BJ (cell line): ENCODE results near the gene CLNK. TPM values are rescaled to one million over a fixed set of nuclear protein-coding genes. Genes with fewer than 3 reads are reported as not detected.

Source experiments
- CTCF ChIA-PET: fragments of 350-600 bp; formaldehyde crosslinking; extraction: SDS; loops from one replicate; lab custom pipeline; 2021; ENCODE audit warnings: antibody characterized with exemption, inconsistent platforms; lab: Yijun Ruan, JAX
- POLR2A ChIA-PET: fragments of 300-600 bp; sonication (Branson Sonifier 250); formaldehyde crosslinking; extraction: SDS; loops from one replicate; lab custom pipeline; 2021; ENCODE audit warnings: antibody characterized with exemption; lab: Charles Lee
- DNase-seq: peaks from one replicate; pipeline ENCODE4 v3.0.0-alpha.2; 2011; ENCODE audit warnings: low read depth
- H3K27me3 ChIP-seq: 2 replicates; pipeline ENCODE4 v1.6.0; 2011; ENCODE audit warnings: low read length; ENCODE audit not compliant: control insufficient read depth, insufficient read depth
- H3K36me3 ChIP-seq: 2 replicates; pipeline ENCODE4 v1.5.1; 2011; ENCODE audit warnings: low read length; ENCODE audit not compliant: control insufficient read depth, insufficient read depth
- H3K4me3 ChIP-seq: 2 replicates; pipeline ENCODE4 v1.5.1; 2011; ENCODE audit warnings: low read depth, mild to moderate bottlenecking, control low read depth, low read length
- CTCF ChIP-seq: IDR thresholded peaks from 2 replicates; pipeline ENCODE4 v1.5.1; 2011; ENCODE audit warnings: low read depth, mild to moderate bottlenecking, control low read depth, inconsistent platforms, low read length, moderate library complexity; ENCODE audit not compliant: insufficient read depth
- polyA plus RNA-seq: library from polyadenylated mRNA; depleted of rRNA; stranded (reverse); fragments of >200 nt; gene quantifications from 2 replicates; pipeline ENCODE4 v1.2.3, GENCODE V29; 2011

Gene CLNK
- polyA plus RNA-seq, 1 experiment: not detected

DNA sequence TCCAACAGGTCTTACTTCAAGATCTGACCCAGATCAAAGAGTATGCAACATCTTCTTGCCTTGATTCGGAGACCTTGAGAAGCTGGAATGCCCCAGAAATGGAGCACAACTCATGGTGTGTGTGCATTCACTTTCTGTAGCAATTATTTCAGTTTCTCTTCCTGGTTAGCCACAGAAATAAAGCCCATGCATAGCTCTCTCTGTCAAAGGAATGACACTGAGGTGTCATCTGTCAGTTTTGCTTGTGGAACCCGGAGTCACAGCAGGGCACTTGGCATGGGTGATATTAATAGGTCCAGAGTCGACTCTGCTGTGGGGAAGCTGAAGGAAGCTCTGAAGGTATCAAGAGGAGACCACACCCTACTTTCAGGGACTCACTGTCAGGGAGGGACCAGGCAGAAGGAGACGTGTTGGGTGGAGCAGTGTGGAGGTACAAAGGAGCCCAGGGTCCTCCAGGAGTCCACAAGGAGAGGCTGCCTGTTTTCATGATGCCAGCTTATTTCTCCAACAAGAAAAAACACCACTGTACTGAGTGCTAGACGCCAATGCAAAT lies 10.7 kb downstream of the CLNK start:
- no peak for DNase-seq
- no peak for TF ChIP-seq CTCF
- Histone ChIP-seq H3K4me3 (no peak overlapping the region), H3K36me3 (no peaks in the 10 kb centered on the region), H3K27me3 (peaks cover 1% of the 10 kb centered on the region; the same call in 1 of the 2 replicates)
- ChIA-PET CTCF (no interaction called here), POLR2A (no interaction called here)

GRCh38 chr4:10672379-10672778 lies 12.2 kb downstream of the CLNK start:
- ChIA-PET CTCF (no interaction called here), POLR2A (no interaction called here)
- no peaks in the 10 kb centered on the region for H3K36me3 ChIP-seq
- TF ChIP-seq CTCF: no peak
- H3K4me3 ChIP-seq: no peak overlapping the region
- peaks cover 4% of the 10 kb centered on the region; the same call in 1 of the 2 replicates for H3K27me3 ChIP-seq
- DNase-seq: no peak

DNA sequence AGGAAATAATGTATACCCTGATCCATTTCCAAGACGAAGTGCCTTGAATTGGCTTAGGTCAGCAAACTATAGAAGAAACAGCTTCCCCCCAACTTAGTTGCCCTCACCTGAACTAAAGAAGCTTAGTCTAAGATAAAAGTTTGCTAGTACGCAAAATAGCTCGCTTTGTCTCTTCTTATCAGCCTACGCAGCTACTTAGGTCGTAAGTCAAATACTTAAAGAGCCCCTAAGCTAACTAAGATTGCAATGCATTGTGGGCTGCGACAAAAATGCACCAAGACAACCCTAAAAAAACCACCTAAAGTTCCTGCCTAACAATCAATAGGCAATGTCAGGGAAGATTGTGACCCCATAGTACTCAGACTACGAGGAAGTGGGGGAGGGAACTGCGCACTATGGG lies 12.8 kb downstream of the CLNK start:
- H3K4me3 ChIP-seq: no peak overlapping the region
- no peaks in the 10 kb centered on the region for H3K36me3 ChIP-seq
- CTCF ChIA-PET: no interaction called here
- POLR2A ChIA-PET: interaction anchor here (0.7 kb wide), 1 partner anchor 66 kb away, joined by 3 read pairs; no protein-coding TSS in a partner anchor
- DNase-seq: no peak
- H3K27me3 ChIP-seq: peaks cover 4% of the 10 kb centered on the region; the same call in 1 of the 2 replicates
- TF ChIP-seq CTCF: no peak

- no peak overlapping the region for H3K4me3 ChIP-seq
- DNase-seq: no peak
- H3K27me3 ChIP-seq: peaks cover 7% of the 10 kb centered on the region
- no peaks in the 10 kb centered on the region for H3K36me3 ChIP-seq
- TF ChIP-seq CTCF: no peak
- CTCF ChIA-PET: no interaction called here
- POLR2A ChIA-PET: interaction anchor here (0.7 kb wide), 1 partner anchor 66 kb away, joined by 3 read pairs; no protein-coding TSS in a partner anchor
Measured at GRCh38 chr4:10671366-10671765, 13.2 kb downstream of the CLNK start.

DNA sequence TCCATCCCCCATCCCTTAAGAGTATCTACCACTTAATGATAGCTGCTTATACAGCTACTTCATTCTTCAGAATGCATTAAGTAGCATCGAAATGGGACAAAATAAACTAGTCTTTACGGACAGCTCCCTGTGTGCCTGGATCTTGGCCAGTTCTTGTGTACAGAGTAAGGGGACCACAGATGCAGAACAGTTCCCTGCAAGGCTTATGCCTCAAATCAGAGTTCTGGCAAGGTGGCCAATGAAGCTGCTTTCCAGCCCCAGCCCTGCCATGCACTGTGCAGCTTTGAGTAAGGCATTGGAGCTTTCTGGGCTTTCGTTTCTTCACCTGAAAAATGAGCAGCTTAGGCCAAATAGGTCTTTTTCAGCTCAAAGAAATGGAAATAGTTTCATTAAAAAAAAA lies 14.2 kb downstream of the CLNK start:
- POLR2A ChIA-PET: no interaction called here
- Histone ChIP-seq H3K27me3 (peaks cover 7% of the 10 kb centered on the region), H3K4me3 (no peak overlapping the region), H3K36me3 (no peaks in the 10 kb centered on the region)
- no peak for TF ChIP-seq CTCF
- CTCF ChIA-PET: no interaction called here
- no peak for DNase-seq
